NOMO-1 treated with DMSO at 0.1 percent for 48 hours (cell line): ENCODE data around the gene POM121L2.
"Not testable (repeated sequence)": the region's sequence is repeated elsewhere in the genome, so short reads cannot be mapped to it uniquely, and the experiment has no call there.

ENCODE experiments used
- DNase-seq: peaks from one replicate; lab custom pipeline; 2025; ENCODE audit not compliant: unreplicated experiment; lab: John Stamatoyannopoulos, UW

The POM121L2 gene

GRCh38 chr6:27294409-27294808 lies 17.7 kb downstream of the POM121L2 start:
- DNase-seq = no peak

- DNase-seq = no peak
Observed at GRCh38 chr6:27293436-27294098, 18.5 kb downstream of the POM121L2 start.

- DNase-seq = no peak
Observed at GRCh38 chr6:27290850-27291208, 21.2 kb downstream of the POM121L2 start.

- no peak for DNase-seq
Observed at GRCh38 chr6:27290065-27290849, 21.8 kb downstream of the POM121L2 start.

GRCh38 chr6:27288136-27289044 lies 23.7 kb downstream of the POM121L2 start:
- DNase-seq = no peak

GRCh38 chr6:27287751-27288135 lies 24.3 kb downstream of the POM121L2 start:
- DNase-seq = no peak

GRCh38 chr6:27286141-27286540 lies 25.9 kb downstream of the POM121L2 start:
- DNase-seq = no peak

- DNase-seq = no peak
Observed at GRCh38 chr6:27283279-27283678, 28.8 kb downstream of the POM121L2 start.

GRCh38 chr6:27281569-27281968 lies 30.5 kb downstream of the POM121L2 start:
- DNase-seq = no peak

GRCh38 chr6:27281105-27281539 lies 31.0 kb downstream of the POM121L2 start:
- DNase-seq = no peak

- no peak for DNase-seq
Observed at GRCh38 chr6:27280540-27281000, 31.5 kb downstream of the POM121L2 start.

- no peak for DNase-seq
Observed at GRCh38 chr6:27280064-27280539, 32.0 kb downstream of the POM121L2 start.

GRCh38 chr6:27279513-27280063 lies 32.5 kb downstream of the POM121L2 start:
- no peak for DNase-seq

- no peak for DNase-seq
Observed at GRCh38 chr6:27275025-27275956, 36.8 kb downstream of the POM121L2 start.

GRCh38 chr6:27273783-27274182 lies 38.3 kb downstream of the POM121L2 start:
- DNase-seq = no peak

GRCh38 chr6:27268803-27269202 lies 43.3 kb downstream of the POM121L2 start:
- DNase-seq = no peak

- no peak for DNase-seq
Observed at GRCh38 chr6:27267857-27268434, 44.1 kb downstream of the POM121L2 start.

- DNase-seq = not testable (repeated sequence)
Observed at GRCh38 chr6:27267003-27267402, 45.1 kb downstream of the POM121L2 start.

GRCh38 chr6:27263886-27264285 lies 48.2 kb downstream of the POM121L2 start:
- DNase-seq = no peak
